Stimulated activated CD8-positive, alpha-beta memory T cell treated with anti-CD3 and anti-CD28 coated beads, Interleukin-12 subunit alpha, Interleukin-12 subunit beta, amount 100 ng/mL, for 1 hour (primary cell): ENCODE results near the gene MTUS2.

Experiments used
- DNase-seq: peaks from one replicate; pipeline ENCODE4 v3.0.0-alpha.2; 2020; ENCODE audit warnings: low read depth

The MTUS2 gene

DNA sequence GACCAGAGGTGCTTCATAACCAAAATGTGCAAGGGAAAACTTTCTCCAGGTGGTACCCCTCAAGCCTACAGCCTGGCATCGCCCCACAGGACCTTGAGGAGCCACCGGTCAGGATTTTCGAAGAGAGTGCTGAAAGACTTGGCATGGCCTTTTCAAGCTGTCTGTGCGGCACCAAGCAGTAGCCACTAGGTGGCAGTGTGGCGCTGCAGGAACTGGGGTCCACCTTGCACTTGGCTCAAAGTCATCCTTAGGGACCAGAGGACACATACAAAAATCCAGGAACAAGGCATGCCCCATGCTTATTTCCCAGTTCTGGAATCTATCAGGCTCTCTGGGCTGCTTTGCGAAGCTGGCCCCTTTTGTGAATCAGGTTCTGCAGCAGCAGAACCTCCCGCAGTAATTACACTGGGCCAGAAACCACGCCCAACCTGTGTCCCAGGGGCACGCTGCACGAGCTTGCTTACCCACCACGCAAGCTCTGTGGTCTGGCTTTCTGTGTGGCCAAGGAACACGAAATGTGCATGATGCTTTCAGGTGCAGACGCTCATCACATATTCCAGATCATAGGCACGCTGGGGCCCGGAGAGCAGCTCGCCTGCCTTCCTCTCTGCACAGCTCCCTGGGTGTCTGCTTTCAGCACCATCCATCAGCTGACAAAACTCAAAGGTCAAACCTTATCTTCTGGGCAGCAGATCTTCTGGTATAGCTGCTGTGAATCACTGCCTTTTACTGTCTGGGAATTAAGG lies 688.2 kb downstream of the MTUS2 start:
- peak; percentile 65 for DNase-seq

DNA sequence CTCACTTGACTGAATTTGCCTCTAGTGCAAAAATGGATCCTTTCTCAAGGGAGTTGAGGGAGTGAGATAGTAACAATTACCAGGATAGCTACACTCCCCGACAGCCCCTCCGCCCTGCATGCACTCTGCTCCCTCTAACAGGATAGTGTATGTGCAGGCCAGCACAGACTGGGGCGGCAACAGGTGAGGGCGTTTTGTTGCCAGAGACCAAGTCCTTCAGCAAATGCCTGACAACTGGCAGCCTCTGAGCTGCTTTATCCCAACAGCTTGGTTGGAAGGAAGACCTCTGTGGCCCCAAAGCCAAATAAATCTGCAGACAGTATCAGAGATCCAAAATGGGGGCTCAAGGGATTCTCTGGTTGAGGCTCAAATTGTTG lies 688.7 kb downstream of the MTUS2 start:
- DNase-seq = no peak

DNA sequence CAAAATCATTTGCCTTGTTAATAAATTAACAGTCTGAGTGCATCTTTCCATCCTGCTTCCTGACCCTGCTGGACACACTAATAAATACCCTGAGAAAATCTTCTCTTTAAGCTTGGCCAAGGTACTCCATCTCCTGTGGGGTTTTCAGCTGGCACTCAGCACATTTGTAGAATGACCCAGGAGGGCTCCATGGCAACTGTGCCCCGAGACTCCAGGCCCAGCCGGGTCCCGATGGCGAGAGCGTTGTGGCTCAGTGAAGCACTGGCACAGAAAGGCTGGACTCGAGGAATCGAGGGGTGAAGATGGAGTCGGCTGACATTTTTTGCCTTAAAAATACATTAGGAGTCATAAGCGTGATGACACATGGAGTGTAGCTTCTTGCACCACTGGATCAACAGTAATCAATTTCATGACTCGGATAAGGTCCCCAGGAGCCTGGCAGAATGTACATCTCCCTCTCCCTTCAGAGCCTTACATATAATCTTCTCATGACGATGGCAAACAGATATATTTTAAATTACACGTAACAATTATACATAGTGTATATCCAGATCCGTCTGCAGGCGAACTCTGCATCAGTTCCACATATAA lies 690.0 kb downstream of the MTUS2 start:
- no peak for DNase-seq

DNA sequence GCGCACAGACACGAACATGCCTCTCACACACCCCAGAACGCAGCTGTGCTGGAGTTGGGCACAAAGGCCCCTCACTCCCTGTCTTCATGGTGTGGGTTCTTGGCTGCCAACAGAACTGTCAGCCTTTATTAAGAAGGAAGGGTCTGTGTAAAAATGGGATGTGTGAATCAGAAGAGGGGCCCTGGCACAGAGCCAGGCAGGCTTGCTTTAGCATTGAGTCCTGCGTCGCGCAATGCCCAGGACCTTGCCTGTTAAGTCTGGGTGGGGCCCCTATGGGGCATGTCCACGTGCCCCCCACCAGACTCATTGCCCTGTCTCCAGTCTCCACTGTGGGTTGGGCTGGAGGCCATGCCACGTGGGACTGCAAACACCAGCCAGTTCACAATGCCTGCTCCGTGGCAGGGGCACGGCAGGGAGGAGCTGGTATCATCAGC lies 690.5 kb downstream of the MTUS2 start:
- no peak for DNase-seq

DNA sequence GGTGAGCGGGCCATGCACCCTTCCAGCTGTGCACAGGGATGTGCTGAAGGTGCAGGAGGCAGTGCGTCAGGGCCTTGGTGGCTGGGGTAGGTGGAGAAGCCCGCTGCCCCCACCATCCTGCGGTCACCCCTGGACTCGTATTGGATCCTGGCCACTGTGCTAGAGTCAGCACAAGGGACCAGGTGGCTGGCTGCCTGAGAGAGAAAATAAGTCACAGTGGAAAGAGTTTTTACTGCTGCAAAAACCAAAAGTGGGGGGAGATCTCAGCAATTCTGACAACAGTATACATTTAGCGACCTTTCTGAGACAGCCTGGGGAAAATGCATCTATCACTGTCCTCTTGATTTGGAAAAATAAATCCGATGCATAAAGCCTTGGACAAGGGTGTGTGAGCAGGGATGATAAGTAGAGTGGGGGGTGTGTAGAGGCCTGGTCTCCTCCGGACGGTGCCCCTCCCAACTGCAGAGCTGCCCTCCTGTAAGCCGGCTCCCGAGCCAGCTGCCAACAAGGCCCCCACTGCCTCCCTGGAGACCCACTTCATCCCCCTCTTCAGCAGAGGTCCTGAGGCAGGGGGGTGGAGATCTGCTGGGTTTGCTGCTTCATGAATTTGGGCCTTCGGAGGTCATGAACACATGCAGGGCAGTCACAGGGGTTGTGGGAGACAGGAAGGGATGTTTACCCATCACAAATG lies 691.1 kb downstream of the MTUS2 start:
- no peak for DNase-seq

DNA sequence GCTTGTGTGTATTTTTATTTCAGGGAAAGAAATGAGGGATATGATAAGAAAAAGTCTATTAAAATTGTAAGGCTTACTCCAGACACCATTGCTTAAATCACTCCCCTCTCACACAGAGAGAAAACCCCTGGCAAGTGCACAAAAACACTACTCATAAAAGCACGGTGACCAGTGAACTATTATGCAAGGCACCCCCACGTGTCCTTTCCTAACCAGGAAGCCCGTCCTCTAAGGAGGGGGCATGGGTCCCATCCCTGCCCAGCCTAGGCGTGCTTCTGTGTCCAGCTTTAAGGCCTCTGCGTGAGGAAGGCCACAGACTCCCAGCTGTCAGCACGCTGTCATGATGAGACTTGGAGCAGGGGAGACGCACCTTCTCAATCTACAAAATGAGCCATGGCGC lies 691.8 kb downstream of the MTUS2 start:
- DNase-seq = no peak

DNA sequence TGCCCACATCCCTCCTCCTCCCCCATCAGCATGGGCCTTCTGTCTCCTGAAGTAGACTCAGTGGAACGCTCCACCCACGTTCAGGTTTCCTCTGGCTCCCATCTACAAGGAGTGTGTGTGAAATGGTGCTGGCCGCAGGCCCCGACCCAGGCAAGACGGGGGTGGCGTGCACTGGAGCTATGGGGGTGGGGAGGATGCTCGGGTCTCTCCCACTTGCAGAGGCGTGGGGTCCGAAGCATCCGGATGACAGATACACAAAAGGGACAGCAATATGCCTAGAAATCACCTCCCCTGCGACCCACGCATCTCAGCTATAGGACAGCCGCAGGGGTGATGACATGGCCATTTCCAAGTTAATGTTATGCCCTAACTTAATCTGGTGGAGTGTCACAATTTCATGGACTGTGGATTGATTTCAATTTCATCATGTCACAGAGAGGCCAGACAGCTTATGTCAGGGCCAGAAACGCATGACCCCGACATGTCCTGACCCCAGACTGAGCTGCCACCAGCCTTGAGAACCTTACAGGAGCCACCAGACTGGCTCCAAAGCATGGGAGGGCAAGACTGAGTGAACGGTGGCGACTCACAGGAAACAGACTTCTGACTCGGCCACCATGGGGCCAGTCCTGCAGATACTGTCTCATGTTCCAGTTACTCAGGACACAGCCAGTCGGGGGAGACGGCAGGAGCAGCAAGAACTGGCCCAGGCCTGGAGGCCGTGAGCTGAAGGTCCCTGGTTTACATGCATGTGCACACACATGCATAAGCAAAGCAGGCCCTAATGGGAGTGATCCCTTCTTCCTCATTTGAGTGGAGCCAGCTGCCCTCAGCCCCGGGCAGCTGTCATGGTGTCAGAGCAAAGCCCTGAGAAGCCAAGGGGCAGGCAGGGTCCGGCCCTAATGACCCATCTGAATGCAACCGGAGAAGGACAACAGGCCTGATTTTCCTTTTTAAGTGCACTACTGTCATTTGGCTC lies 693.2 kb downstream of the MTUS2 start:
- no peak for DNase-seq

DNA sequence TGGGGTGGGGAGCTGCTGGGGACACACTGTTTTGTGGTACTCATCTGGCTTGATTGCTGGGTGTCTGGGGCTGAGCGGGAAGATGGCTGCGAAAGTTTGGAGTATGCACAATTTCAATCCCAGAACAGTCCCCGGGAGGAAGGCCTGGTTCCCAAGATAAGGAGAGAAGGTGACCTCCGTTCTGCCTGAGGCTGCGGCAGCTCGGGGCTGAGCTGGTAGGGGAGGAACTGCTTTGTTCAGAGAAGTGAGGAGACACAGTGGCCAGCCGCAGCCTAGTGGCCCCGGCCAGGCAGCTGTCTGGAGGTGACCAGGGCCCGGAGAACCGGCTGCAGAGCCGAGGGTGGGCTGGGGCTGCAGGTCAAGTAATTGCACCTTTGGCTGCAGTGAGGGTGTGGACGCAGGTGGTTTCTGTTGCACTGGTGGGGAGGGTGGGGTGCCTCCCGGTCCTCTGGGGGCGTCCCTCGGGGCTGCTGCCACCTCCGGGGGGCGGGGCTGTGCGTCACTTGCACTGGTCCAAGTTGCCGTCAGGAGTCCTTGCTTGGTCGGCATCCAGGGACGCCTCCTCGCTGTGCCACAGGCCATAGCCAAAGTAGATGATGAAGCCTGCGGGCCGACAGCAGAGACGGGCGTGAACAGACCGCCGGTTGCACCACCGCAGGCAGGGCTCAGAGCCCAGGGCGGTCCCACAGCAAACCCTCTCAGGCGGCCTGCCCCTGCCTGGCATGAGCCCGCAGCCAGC lies 694.0 kb downstream of the MTUS2 start:
- no peak for DNase-seq

DNA sequence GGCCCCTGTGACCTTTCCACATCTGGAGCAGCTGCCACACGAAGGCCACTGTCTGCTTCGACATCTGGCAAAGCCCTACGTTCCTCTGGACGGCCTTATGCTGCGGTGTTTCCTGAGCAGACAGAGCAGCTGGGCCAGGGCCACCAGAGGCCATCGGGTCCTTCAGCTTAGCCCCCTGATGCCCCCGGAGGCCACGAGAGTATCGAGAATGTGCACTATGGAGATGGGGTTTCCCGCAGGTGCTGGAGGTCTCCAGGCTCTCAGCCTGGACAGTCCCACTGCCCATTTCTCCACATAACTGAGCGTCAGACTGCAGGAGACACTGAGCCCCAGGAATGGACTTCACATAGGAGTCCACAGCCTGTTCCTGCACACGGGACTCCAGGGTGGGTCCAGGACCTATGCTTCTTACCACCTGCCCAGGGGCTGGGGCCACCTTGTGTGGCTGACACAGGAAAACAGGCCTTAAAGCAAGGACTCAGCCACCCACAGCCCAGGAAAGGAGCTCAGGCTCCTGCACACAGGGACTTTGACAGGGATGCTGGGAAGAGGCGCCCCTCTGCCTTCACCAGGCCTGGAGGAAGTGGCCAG lies 694.7 kb downstream of the MTUS2 start:
- no peak for DNase-seq

DNA sequence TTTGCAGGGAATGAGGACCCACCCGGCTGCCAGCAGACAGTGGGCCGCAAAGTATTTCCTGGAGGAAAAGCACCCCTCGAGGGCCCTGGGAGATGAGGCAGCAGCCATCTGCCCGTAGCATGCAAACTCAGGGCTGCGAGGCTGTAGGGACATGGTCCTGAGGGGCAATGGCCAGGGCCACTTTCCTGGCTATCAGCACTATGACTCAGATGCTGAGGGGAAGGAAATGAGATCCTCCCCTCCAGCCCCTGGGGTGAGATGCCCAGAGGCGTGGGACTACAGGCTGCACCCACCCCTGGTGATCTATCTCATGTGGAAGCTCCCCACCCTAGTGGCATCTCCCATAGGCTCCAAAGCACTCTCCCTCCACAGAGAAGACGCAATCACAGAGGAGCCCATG lies 695.2 kb downstream of the MTUS2 start:
- DNase-seq = no peak

DNA sequence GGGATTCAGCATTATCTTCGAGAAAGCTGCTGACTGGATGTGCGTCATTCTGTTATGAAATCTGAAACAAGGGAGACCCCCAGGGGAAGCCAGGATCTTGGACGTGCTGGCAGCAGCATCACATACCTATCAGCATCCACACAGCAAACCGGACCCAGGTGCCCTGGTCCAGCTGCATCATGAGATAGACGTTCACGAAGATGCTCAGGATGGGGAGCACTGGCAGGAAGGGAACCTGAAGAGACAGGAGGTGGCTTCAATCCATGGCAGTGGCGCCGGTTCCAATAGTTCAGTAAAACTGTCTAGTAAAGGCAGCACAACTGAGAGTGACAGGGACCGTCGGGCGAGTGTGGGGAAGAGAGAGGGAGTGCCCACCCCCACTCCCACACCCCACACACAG lies 695.9 kb downstream of the MTUS2 start:
- DNase-seq = no peak

DNA sequence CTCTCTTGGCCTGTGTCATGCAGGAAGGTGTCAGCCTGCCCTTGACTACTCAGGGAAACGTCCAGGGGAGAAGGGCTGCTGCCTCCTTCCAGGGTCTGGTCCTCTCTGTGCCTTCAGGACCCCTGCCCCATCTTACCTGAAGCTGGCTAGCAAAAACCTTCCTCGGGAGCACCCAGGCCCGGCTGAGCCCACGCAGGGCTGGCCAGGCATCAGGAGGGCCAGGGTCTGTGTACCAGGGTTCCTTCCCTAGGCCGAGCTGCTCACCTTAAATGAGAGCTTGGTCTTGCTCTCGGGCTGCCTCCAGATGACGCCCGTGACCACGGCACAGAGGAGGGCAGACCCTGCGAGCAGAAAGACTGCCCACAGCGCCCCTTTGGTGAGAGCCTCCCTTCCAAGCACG lies 696.7 kb downstream of the MTUS2 start:
- no peak for DNase-seq

DNA sequence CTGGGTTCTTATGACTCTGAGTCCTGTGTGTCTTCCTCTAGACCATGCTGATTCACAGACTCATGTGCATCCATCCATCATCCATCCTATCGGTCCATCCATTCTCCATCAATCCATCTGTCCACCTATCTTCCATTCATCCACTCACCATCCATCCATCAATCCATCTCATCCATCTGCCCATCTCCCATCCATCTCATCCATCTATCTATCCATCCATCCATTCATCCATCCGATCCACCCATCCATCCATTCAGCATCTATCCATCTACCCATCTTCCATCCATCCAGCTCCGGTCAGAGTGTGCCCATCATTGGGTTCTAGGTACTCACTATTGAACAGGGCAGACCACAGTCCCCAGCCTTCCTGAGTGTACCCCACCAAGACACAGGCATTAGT lies 699.8 kb downstream of the MTUS2 start:
- DNase-seq = no peak

DNA sequence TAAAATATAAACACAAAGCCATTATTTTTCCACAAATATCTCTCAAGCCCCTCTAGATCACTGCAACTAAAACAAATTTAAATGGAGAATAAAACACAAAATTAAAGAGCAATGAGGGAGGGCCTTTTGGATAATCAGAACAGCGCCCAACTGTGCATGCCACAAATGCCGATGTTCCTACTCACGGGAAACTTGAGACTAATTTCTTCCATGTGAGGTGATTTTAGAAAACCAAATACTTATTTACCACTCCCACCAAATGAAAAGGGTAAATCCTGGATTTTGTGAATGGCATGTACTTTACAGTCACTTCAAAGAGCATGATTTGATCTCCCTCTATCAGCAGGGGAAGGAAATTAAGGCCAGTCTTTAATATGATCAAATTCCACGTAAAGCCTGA lies 700.5 kb downstream of the MTUS2 start:
- DNase-seq = no peak

DNA sequence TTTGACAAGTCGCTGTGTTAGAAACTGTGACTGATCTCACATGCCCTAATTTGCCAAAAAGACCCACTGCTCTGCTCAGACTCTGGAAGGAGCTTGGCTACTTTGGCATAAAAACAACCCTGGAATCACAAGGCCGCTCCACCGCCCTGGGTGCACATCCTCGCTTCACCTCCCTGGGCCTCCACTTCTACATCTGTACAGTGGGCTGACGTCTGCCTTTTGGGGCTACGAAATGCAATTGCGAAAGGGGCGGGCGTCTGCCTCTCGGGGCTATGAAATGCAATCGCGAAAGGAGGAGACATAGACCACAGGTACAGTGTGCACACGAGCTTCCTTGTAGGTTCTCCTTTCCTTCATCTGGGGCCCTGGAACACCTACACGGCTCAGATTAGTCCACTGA lies 701.2 kb downstream of the MTUS2 start:
- no peak for DNase-seq

DNA sequence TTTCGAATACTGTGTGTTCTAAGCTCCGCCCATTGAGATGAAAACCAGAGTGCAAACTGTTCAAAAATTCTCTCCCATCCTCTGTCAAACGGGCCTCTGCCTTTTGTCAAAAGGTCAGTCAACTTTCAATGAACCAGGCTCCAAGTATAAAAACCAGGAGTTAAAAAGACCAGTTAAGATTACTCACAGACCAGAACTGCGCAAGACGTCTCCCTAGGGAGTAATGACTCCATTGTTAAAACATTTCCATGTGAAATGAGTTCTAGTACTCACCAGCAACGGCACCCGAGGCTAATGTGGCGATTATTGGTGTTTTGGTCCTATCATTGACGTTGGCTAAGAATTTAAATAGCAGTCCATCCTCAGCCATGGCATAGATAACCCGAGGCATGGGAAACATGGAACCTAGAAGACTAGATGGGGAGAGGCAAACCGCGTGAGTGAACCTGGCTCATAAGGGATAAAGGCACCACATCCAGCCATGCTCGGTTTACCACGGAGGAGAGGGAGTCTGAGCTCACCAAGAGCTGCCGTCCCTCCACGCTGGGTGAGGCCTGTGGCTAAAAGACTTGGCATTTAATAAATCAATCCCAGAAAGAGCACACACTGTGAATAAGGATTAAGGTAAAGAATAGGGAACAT lies 702.0 kb downstream of the MTUS2 start:
- no peak for DNase-seq

DNA sequence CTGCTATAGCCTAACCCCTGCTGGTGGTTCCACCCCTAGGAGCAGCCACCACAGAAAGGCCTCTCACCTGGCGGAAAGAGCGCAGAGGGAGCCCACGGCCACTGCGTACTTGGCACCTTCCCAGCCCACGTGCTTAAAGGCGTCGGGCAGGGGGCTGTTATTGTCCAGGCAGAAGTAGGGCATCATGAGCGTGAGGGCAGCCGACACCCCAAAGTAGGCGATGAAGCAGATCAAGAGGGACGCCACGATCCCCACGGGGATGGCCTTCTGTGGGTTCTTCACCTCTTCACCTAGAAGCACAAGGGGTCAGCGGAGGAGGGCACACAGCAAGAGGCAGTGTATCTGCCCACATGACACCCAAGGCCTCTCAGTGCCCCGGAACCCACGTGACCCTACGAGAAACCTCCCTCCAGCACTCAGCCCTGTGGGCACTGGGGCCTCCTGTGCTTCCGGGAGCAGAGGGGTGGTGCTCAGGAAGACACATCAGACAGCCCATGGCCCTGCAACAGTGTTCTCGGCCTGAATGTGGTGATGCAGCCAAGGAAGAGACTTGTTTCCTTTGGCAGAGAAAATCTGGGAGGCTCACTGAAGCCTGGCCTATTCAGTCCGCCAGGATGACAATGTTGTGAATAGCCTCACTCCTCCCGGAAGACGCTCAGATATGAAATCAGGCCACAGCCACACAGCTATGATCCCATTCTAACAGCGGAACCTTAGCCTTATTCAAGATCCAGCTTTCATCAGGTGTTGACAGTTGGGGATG lies 703.2 kb downstream of the MTUS2 start:
- no peak for DNase-seq

DNA sequence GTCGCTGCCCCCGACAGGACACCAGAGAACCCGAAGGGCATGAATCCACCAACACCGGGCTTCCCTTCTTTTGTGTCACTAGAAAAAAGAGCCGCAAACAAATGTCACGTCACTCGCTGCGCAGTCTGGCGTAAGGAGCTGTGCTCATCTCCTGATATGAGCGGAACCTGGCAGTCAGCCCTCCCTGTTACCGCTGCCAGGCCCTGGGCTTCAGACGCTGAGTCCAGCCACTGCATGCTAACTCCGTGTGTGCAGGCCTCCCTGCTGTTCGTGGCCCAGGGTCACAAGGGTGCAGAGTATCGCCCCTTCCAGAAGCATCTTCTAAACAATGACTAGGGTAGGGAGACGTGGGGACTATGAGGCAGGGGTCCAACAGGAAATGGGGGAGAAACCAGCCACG lies 704.0 kb downstream of the MTUS2 start:
- no peak for DNase-seq

DNA sequence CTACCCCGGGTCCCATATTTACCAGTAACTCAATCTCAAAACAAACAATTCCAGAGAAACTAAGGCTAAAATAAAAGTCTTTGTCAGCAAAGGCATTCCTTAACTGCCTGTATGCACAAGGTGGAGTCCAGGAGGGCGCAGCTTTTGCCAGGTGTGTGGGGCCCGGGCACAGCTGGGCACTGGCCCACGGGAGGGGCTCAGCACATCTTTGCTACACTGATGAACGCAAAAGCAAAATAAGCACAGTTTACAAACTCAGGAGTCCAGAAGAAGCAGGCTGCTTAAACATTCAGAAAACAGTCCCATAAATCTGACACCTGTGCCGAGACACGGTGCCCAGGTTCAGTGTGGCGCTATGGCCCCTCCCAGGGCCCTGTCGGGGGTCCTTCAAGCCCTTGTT lies 704.5 kb downstream of the MTUS2 start:
- DNase-seq = no peak

DNA sequence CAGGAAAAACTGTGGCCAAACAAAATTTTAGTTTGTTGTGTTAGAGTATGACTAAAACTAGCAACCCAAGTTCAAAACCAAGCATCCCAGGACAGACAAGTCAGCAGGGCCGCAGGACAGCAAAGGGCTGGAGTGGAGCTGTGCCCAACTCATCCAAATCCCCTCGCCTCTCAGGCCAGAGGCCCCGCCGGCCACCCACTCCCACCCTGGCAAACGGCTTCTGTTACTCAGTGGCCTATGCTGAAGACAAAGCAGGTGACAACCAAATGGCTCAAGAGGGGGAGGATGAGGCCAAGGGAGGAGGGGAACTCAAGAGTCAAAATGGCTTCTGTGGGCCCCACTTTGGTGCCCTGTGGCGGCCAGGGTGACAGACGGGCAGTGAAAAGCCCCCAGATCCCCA lies 705.6 kb downstream of the MTUS2 start:
- DNase-seq = no peak
